Adipocyte (in vitro differentiated cells): ENCODE data around the gene DDIAS.

Source experiments
- DNase-seq: peaks from one replicate; pipeline ENCODE4 v3.0.0-alpha.2; 2015; ENCODE audit warnings: low read depth
- H3K27me3 ChIP-seq: replicated peaks from 2 replicates; pipeline ENCODE4 v1.7.0; 2013; ENCODE audit warnings: mild to moderate bottlenecking, low read length, moderate library complexity; ENCODE audit not compliant: control insufficient read depth, insufficient read depth
- H3K36me3 ChIP-seq: 2 replicates; pipeline ENCODE4 v1.7.0; 2013; ENCODE audit warnings: low read length, mild to moderate bottlenecking, moderate library complexity; ENCODE audit not compliant: control insufficient read depth, insufficient read depth, severe bottlenecking
- H3K4me1 ChIP-seq: 2 replicates; pipeline ENCODE4 v1.7.0; 2013; ENCODE audit warnings: mild to moderate bottlenecking, low read length, moderate library complexity; ENCODE audit not compliant: control insufficient read depth, insufficient read depth
- H3K4me3 ChIP-seq: 2 replicates; pipeline ENCODE4 v1.7.0; 2013; ENCODE audit warnings: mild to moderate bottlenecking, low read length, moderate library complexity
- H3K9ac ChIP-seq: 2 replicates; pipeline ENCODE4 v1.7.0; 2013; ENCODE audit warnings: mild to moderate bottlenecking, low read length, moderate library complexity
- H3K9me3 ChIP-seq: 2 replicates; pipeline ENCODE4 v1.7.0; 2013; ENCODE audit warnings: mild to moderate bottlenecking, low read length, moderate library complexity; ENCODE audit not compliant: control insufficient read depth

Gene DDIAS

DNA sequence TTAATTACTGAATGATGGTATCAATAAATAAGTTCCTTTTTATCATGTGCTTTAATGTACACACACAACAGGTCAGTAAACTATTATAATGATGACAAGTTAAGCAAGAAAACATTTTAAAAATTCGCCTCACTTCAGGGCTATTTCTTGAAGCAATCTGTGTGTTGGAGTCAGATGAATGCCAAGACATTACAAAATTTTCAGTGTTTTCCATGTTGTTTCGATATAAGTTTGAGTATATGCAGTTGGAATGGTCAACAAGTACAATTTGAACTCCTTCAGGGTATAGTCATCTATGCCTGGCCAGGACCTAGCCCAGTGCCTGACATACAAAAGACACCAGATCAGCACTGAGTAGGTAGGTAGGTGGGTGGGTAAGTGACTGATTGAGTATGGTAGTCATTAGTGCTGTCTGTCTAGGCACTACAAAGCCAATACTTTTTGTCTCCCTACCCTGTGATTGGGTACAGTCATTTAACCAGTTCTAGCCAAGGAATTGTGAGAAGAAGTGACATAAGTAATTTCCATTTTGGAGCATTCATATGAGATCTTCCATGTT, 8.8 kb upstream of the DDIAS start:
- Histone ChIP-seq H3K4me1 (peaks cover 12% of the 10 kb centered on the region), H3K36me3 (no peaks in the 10 kb centered on the region), H3K27me3 (no peaks in the 10 kb centered on the region), H3K4me3 (no peak overlapping the region), H3K9ac (no peak overlapping the region), H3K9me3 (no peaks in the 10 kb centered on the region)
- no peak for DNase-seq

DNA sequence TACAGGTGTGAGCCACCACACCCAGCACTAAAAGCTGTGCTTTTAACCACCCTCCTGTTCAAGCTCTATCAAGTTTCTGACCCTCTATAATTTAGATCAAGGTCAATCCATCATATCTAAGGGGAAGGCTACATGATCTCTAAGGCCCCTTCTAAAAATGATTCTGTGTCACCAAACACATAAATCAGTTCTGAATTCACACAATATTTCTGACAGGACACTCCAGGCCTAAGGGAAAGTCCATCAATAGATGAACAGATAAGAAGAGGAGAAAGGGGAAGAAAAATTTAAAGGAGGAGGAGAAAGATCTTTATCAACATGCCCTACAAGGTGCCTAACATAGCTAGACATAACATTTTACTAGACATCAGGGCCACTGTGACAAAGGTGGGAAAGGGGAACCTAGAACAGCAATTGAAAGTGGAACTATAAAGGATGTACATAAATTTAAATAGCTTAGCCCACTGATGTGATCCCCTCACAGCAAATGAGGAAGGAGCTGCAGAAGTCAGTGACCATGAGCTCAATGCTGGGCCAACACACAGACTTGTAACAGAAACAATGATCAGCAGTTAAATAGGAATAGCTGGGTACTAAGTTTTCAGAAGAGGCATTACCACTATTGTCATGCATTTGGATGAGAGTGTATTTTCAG, 6.0 kb upstream of the DDIAS start:
- H3K9ac ChIP-seq: no peak overlapping the region
- peaks cover 20% of the 10 kb centered on the region for H3K4me1 ChIP-seq
- no peak overlapping the region for H3K4me3 ChIP-seq
- H3K36me3 ChIP-seq: no peaks in the 10 kb centered on the region
- no peak for DNase-seq
- H3K9me3 ChIP-seq: no peaks in the 10 kb centered on the region
- no peaks in the 10 kb centered on the region for H3K27me3 ChIP-seq

DNA sequence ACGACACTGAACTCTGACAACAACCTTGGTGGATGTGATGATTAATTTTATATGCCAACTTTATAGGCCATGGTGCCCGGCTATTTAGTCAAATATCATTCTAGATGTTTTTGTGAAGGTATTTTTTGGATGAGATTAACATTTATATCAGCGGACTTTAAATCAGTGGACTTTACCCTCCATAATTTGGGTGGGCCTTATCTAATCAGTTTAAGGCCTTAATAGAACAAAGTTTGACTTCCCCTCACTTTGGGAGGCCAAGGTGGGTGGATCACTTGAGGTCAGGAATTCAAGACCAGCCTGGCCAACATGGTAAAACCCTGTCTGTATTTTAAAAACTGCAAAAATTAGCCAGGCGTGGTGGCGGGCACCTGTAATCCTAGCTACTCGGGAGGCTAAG, 5.4 kb upstream of the DDIAS start:
- H3K9me3 ChIP-seq: no peaks in the 10 kb centered on the region

DNA sequence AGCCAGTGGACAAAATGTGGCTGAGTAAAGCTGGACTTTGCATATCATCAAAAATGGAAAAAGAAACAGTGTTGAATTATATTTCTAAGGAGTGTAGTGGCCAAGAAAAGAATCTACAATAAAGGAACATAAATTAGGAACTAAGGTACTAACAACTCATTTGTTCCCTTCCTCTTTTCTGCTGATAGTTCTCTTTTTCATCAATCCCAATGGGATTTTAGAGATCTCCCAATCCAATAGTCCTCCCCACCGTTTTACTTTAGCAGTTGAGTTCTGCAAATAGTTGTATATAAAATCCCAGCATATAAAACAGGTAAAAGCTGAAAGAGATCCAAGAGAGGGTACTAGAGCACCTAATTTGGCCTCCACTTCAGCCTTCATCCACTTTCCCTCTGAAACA, 3.3 kb upstream of the DDIAS start:
- H3K27me3 ChIP-seq: no peaks in the 10 kb centered on the region
- no peak overlapping the region for H3K9ac ChIP-seq
- no peaks in the 10 kb centered on the region for H3K9me3 ChIP-seq
- H3K36me3 ChIP-seq: no peaks in the 10 kb centered on the region
- H3K4me3 ChIP-seq: no peak overlapping the region
- no peak for DNase-seq
- H3K4me1 ChIP-seq: peaks cover 24% of the 10 kb centered on the region

More for the DNA sequence above, 5.4 kb upstream of the DDIAS start:
- Histone ChIP-seq H3K36me3 (no peaks in the 10 kb centered on the region), H3K4me3 (no peak overlapping the region), H3K9ac (no peak overlapping the region), H3K27me3 (no peaks in the 10 kb centered on the region), H3K4me1 (peaks cover 23% of the 10 kb centered on the region)
- no peak for DNase-seq

DNA sequence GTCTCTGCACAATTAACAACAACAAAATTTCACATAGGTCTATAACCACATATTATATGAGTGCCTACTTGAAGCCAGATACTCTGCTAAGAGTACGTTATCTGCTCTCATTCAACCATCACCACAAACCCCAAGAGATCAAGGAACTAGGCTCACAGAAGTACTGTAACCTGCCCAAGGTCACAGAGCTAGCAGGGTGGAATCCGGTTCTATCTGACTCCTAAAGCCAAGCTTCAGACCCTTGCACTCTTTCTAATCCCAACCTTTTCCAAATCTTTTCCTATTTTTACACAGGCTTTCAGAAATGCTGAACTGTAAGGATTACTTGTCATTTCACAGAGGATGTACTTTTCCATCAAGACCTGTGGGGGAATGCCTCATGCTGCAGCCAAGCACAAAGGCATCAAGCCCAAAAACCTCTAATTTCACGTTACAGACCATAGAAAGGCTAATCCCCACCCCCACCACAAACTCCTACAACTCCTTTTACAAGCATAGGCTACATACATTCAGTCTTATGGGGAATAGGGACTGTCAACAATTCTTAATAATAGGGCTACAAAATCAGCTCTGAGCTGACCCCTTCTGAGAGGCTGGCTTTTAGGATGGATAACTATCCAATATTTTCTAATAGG, 2.2 kb upstream of the DDIAS start:
- Histone ChIP-seq H3K36me3 (no peaks in the 10 kb centered on the region), H3K4me1 (peaks cover 24% of the 10 kb centered on the region), H3K27me3 (no peaks in the 10 kb centered on the region), H3K9me3 (no peaks in the 10 kb centered on the region), H3K4me3 (peak overlapping the region; percentile 96), H3K9ac (peak overlapping the region; percentile 92)
- DNase-seq: peak; percentile 23

DNA sequence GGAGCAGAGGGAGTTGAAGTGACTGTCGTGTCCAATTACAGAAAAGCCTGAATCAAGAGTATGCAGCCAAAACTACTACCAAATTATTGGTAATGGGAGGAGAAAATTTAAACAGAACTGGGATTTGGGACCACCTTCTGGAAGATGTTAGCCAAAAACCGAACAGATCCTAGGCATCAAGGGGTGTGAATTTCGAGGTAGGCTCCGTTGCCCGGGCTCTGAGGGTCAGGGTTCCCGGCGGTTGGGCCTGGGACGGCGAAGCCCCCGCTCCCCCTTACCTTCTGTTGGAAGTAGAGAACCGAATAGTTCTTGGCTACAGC, 1.6 kb upstream of the DDIAS start:
- peak; percentile 21 for DNase-seq
- H3K4me1 ChIP-seq: peaks cover 24% of the 10 kb centered on the region
- H3K9me3 ChIP-seq: no peaks in the 10 kb centered on the region
- peak overlapping the region; percentile 96 for H3K4me3 ChIP-seq
- H3K27me3 ChIP-seq: no peaks in the 10 kb centered on the region
- no peaks in the 10 kb centered on the region for H3K36me3 ChIP-seq
- peak overlapping the region; percentile 92 for H3K9ac ChIP-seq

DNA sequence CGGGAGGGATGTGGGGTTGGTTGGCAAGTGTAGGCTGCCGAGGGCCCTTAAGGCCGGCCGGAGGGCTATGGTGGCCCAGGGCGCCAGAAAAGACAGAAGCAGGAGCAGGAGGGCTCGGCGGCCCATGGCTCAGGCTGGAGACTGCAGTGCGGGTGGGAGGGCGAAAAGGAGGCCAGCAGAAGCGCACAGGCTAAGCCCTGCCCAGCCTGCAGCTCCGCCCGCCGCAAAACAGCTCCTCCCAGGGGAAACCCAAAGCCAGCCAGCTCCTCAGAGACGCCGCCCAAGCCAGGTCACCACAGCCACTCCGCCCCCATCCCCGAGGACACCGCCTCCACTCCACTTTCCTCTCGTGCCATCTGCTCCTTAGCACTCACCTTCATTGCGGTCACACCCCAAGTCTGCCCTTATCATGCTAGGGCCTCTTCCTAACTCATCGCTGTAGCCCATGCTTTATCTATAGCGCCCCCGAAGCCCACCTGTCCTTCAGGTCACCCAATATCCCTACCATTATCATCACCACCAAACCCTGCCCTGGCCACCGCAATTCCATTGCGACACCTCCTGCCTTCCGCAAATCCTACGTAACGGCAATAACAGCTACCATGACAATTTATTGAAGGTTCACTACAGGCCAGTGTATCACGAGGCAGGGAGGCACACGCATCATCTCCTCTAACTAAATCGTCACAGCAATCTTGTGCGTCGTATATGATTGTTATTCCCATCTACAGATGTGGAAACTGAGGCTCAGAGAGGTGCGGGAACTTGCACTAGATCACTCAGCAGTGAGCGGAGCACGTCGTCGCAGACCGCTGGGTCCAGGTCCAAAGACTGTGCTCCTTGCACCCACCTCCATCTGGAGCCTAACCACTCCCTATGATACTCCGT, 1.0 kb upstream of the DDIAS start, which contains the start of gene PRCP:
PRCP (minus strand) TSS at position 154 of the 888 bp plus-strand sequence; CDS start at position 126, 28 bp downstream.
- Histone ChIP-seq H3K4me3 (peak within 1 kb of the TSS; percentile 96), H3K9ac (peak within 1 kb of the TSS; percentile 92), H3K4me1 (peaks cover 24% of the 10 kb centered on the region), H3K9me3 (no peaks in the 10 kb centered on the region), H3K27me3 (no peaks in the 10 kb centered on the region), H3K36me3 (no peaks in the 10 kb centered on the region)
- peak; percentile 92 for DNase-seq

DNA sequence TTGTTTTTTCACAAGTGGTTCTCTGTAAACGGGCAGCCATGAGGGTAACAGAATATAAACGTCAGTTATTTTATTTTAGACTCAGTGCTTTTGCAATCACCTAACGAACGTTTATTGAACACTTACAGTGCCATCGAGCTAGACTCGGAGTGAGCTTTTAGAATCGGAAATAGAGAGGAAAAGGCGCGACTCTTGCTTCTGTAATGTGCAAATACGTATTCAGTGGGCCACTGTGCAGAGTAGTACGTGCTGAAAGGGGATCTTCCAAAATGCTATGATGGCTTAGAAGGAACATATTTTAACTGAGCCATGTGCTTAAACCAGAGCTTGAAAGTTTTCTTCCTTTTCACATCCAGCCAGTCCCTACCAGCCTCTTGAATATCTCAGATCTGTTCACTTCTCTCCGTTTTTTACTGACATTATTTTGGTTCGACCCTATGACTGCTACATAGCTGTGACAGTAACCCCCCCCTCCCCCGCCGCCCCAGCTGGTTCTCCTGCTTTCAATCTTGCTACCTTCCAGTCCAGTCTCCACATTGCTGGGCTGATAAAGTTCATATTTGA, 468 bp downstream of the DDIAS start:
- Histone ChIP-seq H3K27me3 (no peaks in the 10 kb centered on the region), H3K4me3 (peak overlapping the region; percentile 96), H3K36me3 (no peaks in the 10 kb centered on the region), H3K4me1 (peaks cover 32% of the 10 kb centered on the region), H3K9ac (no peak overlapping the region), H3K9me3 (no peaks in the 10 kb centered on the region)
- no peak for DNase-seq

DNA sequence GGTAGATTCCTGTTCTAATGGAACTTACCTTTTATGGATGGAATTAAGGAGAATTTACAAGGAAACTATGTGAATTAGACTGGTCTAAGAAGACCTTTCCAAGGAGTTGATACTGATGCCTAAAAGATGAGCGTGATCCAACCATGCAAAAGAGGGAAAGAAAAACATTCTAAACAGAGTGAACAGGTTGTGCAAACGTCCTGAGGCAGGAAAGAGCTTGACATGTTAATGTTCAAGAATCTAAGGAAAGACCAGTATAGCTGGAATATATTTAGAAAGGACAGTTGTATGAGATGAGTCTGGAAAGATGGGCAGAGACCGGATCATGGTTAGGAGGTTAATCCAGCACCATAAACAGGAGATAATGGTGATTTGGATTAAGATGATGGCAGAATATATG, 1.3 kb downstream of the DDIAS start:
- no peaks in the 10 kb centered on the region for H3K36me3 ChIP-seq
- no peak overlapping the region for H3K4me3 ChIP-seq
- H3K4me1 ChIP-seq: peaks cover 34% of the 10 kb centered on the region
- H3K9me3 ChIP-seq: no peaks in the 10 kb centered on the region
- no peaks in the 10 kb centered on the region for H3K27me3 ChIP-seq
- no peak overlapping the region for H3K9ac ChIP-seq
- DNase-seq: no peak

DNA sequence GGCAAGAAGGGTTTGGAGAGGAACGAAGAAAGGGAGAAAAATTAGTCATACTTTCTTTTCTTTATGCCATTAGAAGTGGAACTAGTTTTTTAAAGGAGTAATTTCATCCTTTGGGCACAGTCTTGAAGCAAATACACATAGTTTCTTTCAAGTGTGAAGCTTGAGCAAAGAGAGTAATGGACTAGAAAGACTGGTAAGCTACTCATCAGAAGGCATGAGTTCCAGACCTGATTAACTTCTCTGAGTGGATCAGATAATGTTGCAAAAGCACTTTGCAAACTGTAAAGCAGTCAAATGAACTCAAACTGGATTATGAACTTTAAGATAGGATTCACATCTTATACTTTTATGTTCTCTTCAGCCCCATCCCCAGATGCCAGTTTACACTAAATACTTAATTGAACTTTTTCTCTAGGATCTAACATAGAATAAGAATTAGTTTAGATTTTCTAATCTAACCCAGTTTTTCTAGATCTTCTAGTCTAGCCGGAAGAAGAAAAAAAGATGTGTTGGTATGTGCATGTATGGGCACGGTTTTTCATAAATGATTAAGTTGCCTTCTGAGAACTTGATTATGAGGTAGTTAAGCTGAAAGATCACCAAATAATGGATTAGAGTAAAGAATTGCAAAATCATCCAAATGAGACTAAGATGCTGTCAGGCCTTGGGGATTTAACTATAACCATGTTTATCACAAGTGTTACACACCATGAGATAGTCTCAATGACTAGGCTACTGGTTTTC, 2.5 kb downstream of the DDIAS start:
- no peak for DNase-seq
- Histone ChIP-seq H3K36me3 (no peaks in the 10 kb centered on the region), H3K4me1 (peaks cover 29% of the 10 kb centered on the region), H3K4me3 (no peak overlapping the region), H3K9me3 (no peaks in the 10 kb centered on the region), H3K9ac (no peak overlapping the region), H3K27me3 (no peaks in the 10 kb centered on the region)
